Loucy (cell line): ENCODE results near the gene RNF19B.

ENCODE experiments used
- H2AFZ ChIP-seq: fragments of 200-600 bp; sonication (generic); 2 replicates; pipeline ENCODE4 v1.6.0; 2016; ENCODE audit warnings: antibody characterized with exemption, mild to moderate bottlenecking, low read length, moderate library complexity
- H3F3A ChIP-seq: fragments of 200-600 bp; 2 replicates; pipeline ENCODE4 v1.6.0; 2016; ENCODE audit warnings: antibody characterized with exemption, low read depth, mild to moderate bottlenecking
- H3K27me3 ChIP-seq: fragments of 200-600 bp; sonication (generic); 2 replicates; pipeline ENCODE4 v1.6.1; 2014; ENCODE audit warnings: low read length, mild to moderate bottlenecking; ENCODE audit not compliant: insufficient read depth, poor library complexity, severe bottlenecking
- H3K36me3 ChIP-seq: fragments of 200-600 bp; sonication (generic); 2 replicates; pipeline ENCODE4 v1.6.1; 2016; ENCODE audit warnings: low read length; ENCODE audit not compliant: insufficient read depth
- H3K4me1 ChIP-seq: fragments of 200-600 bp; sonication (generic); 2 replicates; pipeline ENCODE4 v1.5.1; 2014; ENCODE audit warnings: low read length, mild to moderate bottlenecking; ENCODE audit not compliant: insufficient read depth, poor library complexity, severe bottlenecking
- H3K4me2 ChIP-seq: fragments of 200-600 bp; sonication (generic); 2 replicates; pipeline ENCODE4 v1.6.0; 2014; ENCODE audit warnings: antibody characterized with exemption, low read length, low read depth, mild to moderate bottlenecking; ENCODE audit not compliant: poor library complexity, severe bottlenecking
- H3K4me3 ChIP-seq: fragments of 200-600 bp; sonication (generic); 2 replicates; pipeline ENCODE4 v1.5.1; 2014; ENCODE audit warnings: low read length, mild to moderate bottlenecking, mixed read lengths; ENCODE audit not compliant: poor library complexity, severe bottlenecking
- H3K79me2 ChIP-seq: fragments of 200-600 bp; sonication (generic); 2 replicates; pipeline ENCODE4 v1.6.1; 2014; ENCODE audit warnings: low read length; ENCODE audit not compliant: insufficient read depth
- H3K9ac ChIP-seq: fragments of 200-600 bp; sonication (generic); 2 replicates; pipeline ENCODE4 v1.6.0; 2014; ENCODE audit warnings: mild to moderate bottlenecking, low read depth, low read length, moderate library complexity; ENCODE audit not compliant: poor library complexity, severe bottlenecking
- H3K9me2 ChIP-seq: fragments of 200-600 bp; sonication (generic); replicated peaks from 2 replicates; pipeline ENCODE4 v1.6.1; 2016; ENCODE audit warnings: low read depth, low read length, mixed read lengths
- H3K9me3 ChIP-seq: fragments of 200-600 bp; sonication (generic); 2 replicates; pipeline ENCODE4 v1.6.1; 2014; ENCODE audit warnings: mild to moderate bottlenecking, antibody characterized with exemption, low read length, low read depth; ENCODE audit not compliant: insufficient read depth
- H4K20me1 ChIP-seq: fragments of 200-600 bp; sonication (generic); 2 replicates; pipeline ENCODE4 v1.6.0; 2014; ENCODE audit warnings: antibody characterized with exemption, low read length, mild to moderate bottlenecking; ENCODE audit not compliant: insufficient read depth, poor library complexity, severe bottlenecking
- CTCF ChIP-seq: fragments of 200-600 bp; sonication (generic); conservative IDR thresholded peaks from 2 replicates; pipeline ENCODE4 v1.5.1; 2014; ENCODE audit warnings: mild to moderate bottlenecking, antibody characterized with exemption, low read length
- EZH2phosphoT487 ChIP-seq: fragments of 200-600 bp; IDR thresholded peaks from 2 replicates; pipeline ENCODE4 v1.6.1; 2018; ENCODE audit warnings: antibody characterized with exemption, mild to moderate bottlenecking, moderate library complexity, borderline replicate concordance

RNF19B gene

DNA sequence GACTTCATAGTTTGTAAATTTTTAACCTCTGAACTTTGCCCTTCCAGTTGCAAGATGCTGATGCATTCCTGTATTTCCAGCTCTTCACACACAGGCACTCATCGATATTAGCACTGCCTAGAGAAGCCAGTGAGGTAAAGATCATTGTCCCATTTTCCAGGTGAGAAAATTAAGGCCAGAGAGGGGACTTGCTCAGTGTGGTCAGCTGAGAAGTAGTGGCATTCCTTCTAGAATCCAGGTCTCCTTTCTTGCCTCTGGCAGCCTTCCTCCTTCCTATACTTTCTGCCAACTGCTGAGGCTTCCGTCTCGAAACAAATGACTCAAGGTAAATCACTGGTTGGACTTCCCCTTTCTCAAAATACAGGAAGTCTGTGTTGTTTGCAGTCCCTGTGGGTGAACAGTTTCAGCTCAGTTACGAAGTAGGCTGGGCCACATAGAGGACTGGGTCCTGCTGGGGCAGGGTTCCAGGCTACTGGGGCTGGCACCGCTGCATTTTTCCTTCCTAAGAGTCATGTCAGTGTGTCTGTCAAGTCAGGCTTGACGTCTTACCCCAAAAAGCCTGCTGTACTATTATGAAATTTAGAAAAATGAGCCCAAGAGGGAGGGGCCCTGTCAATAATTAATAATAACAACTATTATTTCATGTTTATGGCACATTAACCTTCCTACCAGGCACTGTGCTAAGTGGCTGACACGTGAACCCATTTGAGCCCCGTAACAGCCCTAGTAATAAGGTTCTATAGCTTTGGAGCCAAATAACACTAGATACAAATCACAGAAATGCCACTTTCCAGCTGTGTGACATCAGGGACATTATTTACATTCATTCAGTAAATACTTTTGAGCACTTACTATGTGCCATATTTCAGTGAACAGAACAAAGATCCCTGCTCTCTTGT is 16.6 kb upstream of the RNF19B start:
- H3K36me3 ChIP-seq, result no peaks in the 10 kb centered on the region
- 0 out of 2 replicates have a peak overlapping the region, but pooled peaks have one; percentile 4 for H2AFZ ChIP-seq
- H3K27me3 ChIP-seq, result no peaks in the 10 kb centered on the region
- H3F3A ChIP-seq, result no peaks in the 10 kb centered on the region
- TF ChIP-seq EZH2phosphoT487 (no peak), CTCF (no peak)
- no peaks in the 10 kb centered on the region for H3K9me2 ChIP-seq
- H3K4me1 ChIP-seq, result peaks cover 10% of the 10 kb centered on the region
- H3K9ac ChIP-seq, result peak overlapping the region; percentile 42
- no peaks in the 10 kb centered on the region for H3K9me3 ChIP-seq
- H3K4me3 ChIP-seq, result peak overlapping the region; percentile 53
- H3K4me2 ChIP-seq, result peak overlapping the region; percentile 54
- no peaks in the 10 kb centered on the region for H4K20me1 ChIP-seq
- no peaks in the 10 kb centered on the region for H3K79me2 ChIP-seq

- no peaks in the 10 kb centered on the region for H3F3A ChIP-seq
- no peak overlapping the region for H3K9ac ChIP-seq
- no peak for TF ChIP-seq CTCF
- no peak for TF ChIP-seq EZH2phosphoT487
- H2AFZ ChIP-seq, result no peak overlapping the region
- no peaks in the 10 kb centered on the region for H4K20me1 ChIP-seq
- no peaks in the 10 kb centered on the region for H3K9me2 ChIP-seq
- H3K4me1 ChIP-seq, result peaks cover 10% of the 10 kb centered on the region
- H3K79me2 ChIP-seq, result no peaks in the 10 kb centered on the region
- H3K4me3 ChIP-seq, result no peak overlapping the region
- H3K4me2 ChIP-seq, result no peak overlapping the region
- H3K9me3 ChIP-seq, result no peaks in the 10 kb centered on the region
- H3K27me3 ChIP-seq, result no peaks in the 10 kb centered on the region
- H3K36me3 ChIP-seq, result no peaks in the 10 kb centered on the region
Observed at GRCh38 chr1:32980080-32980479, 15.5 kb upstream of the RNF19B start.

GRCh38 chr1:32978854-32979253 is 14.2 kb upstream of the RNF19B start:
- no peaks in the 10 kb centered on the region for H4K20me1 ChIP-seq
- H3K4me3 ChIP-seq, result no peak overlapping the region
- H3K4me2 ChIP-seq, result no peak overlapping the region
- no peaks in the 10 kb centered on the region for H3F3A ChIP-seq
- TF ChIP-seq CTCF (no peak), EZH2phosphoT487 (no peak)
- H3K9ac ChIP-seq, result no peak overlapping the region
- no peaks in the 10 kb centered on the region for H3K79me2 ChIP-seq
- peaks cover 10% of the 10 kb centered on the region for H3K4me1 ChIP-seq
- H3K36me3 ChIP-seq, result no peaks in the 10 kb centered on the region
- no peaks in the 10 kb centered on the region for H3K9me2 ChIP-seq
- H3K27me3 ChIP-seq, result no peaks in the 10 kb centered on the region
- H3K9me3 ChIP-seq, result no peaks in the 10 kb centered on the region
- H2AFZ ChIP-seq, result no peak overlapping the region
